Left ventricle myocardium inferior (tissue), 1 donor: ENCODE data around the gene NKX6-2. TPM values are rescaled to one million over a fixed set of nuclear protein-coding genes. Genes with fewer than 3 reads are reported as not detected.

Source experiments
- DNase-seq: peaks from one replicate; pipeline ENCODE4 v3.0.0-alpha.2; 2020
- H3K27ac ChIP-seq: fragments of 200-600 bp; replicated peaks from 2 replicates; pipeline ENCODE4 v1.8.0; 2021
- H3K27me3 ChIP-seq: fragments of 200-600 bp; 2 replicates; pipeline ENCODE4 v1.8.0; 2021; ENCODE audit warnings: low read depth
- H3K36me3 ChIP-seq: fragments of 200-600 bp; 2 replicates; pipeline ENCODE4 v1.8.0; 2021
- H3K4me1 ChIP-seq: fragments of 200-600 bp; 2 replicates; pipeline ENCODE4 v1.8.0; 2021
- H3K4me3 ChIP-seq: fragments of 200-600 bp; 2 replicates; pipeline ENCODE4 v1.8.0; 2021; ENCODE audit warnings: mild to moderate bottlenecking, moderate library complexity
- H3K9me3 ChIP-seq: fragments of 200-600 bp; replicated peaks from 2 replicates; pipeline ENCODE4 v1.8.0; 2021
- CTCF ChIP-seq: fragments of 200-600 bp; IDR thresholded peaks from 2 replicates; pipeline ENCODE4 v1.8.0; 2021; ENCODE audit warnings: antibody characterized with exemption, mild to moderate bottlenecking, borderline replicate concordance
- intact Hi-C: fragments of 100-400 bp; cut with micrococcal nuclease; formaldehyde crosslinking; loops from one replicate; pipeline ENCODE4 v1.11.0; 2022
- total RNA-seq: library from RNA; stranded (reverse); fragmentation: NEBNext Ultra II Directional; extraction: Animal tissue kit (Norgen Biotek cat#: 25700); gene quantifications from one replicate; pipeline ENCODE4 v1.2.1, GENCODE V29; 2021
- donor health status: DM: no; HTN: yes; CAD: no; lungs with severe emphysema.

The NKX6-2 gene
- total RNA-seq, 1 donor from 2014 or later = not detected

- Histone ChIP-seq H3K27ac (no peak overlapping the region), H3K4me3 (no peak overlapping the region), H3K9me3 (peaks cover 4% of the 10 kb centered on the region), H3K27me3 (no peaks in the 10 kb centered on the region), H3K4me1 (no peaks in the 10 kb centered on the region), H3K36me3 (peaks cover 58% of the 10 kb centered on the region)
- TF ChIP-seq CTCF = no peak
- DNase-seq = no peak
- intact Hi-C loops = no loop called here
Measured at GRCh38 chr10:132758865-132759264, 27.1 kb downstream of the NKX6-2 start.

GRCh38 chr10:132757171-132757570 lies 28.8 kb downstream of the NKX6-2 start:
- no peak overlapping the region for H3K4me3 ChIP-seq
- no peaks in the 10 kb centered on the region for H3K27me3 ChIP-seq
- peaks cover 4% of the 10 kb centered on the region for H3K9me3 ChIP-seq
- no peak for DNase-seq
- intact Hi-C loops = no loop called here
- no peak for TF ChIP-seq CTCF
- no peak overlapping the region for H3K27ac ChIP-seq
- no peaks in the 10 kb centered on the region for H3K4me1 ChIP-seq
- H3K36me3 ChIP-seq = peaks cover 71% of the 10 kb centered on the region

GRCh38 chr10:132756591-132756990 lies 29.4 kb downstream of the NKX6-2 start:
- Histone ChIP-seq H3K9me3 (no peaks in the 10 kb centered on the region), H3K27ac (no peak overlapping the region), H3K36me3 (peaks cover 71% of the 10 kb centered on the region), H3K4me1 (no peaks in the 10 kb centered on the region), H3K4me3 (no peak overlapping the region), H3K27me3 (no peaks in the 10 kb centered on the region)
- intact Hi-C loops = no loop called here
- no peak for DNase-seq
- no peak for TF ChIP-seq CTCF

GRCh38 chr10:132755166-132755711 lies 30.7 kb downstream of the NKX6-2 start:
- H3K27me3 ChIP-seq = no peaks in the 10 kb centered on the region
- TF ChIP-seq CTCF = no peak
- peaks cover 74% of the 10 kb centered on the region for H3K36me3 ChIP-seq
- intact Hi-C loops = no loop called here
- no peaks in the 10 kb centered on the region for H3K9me3 ChIP-seq
- DNase-seq = no peak
- no peak overlapping the region for H3K4me3 ChIP-seq
- no peaks in the 10 kb centered on the region for H3K4me1 ChIP-seq
- H3K27ac ChIP-seq = no peak overlapping the region

- H3K4me1 ChIP-seq = no peaks in the 10 kb centered on the region
- no peak overlapping the region for H3K27ac ChIP-seq
- H3K27me3 ChIP-seq = no peaks in the 10 kb centered on the region
- intact Hi-C loops = no loop called here
- DNase-seq = no peak
- no peak for TF ChIP-seq CTCF
- H3K4me3 ChIP-seq = no peak overlapping the region
- H3K9me3 ChIP-seq = no peaks in the 10 kb centered on the region
- H3K36me3 ChIP-seq = peaks cover 73% of the 10 kb centered on the region
Measured at GRCh38 chr10:132754071-132754470, 31.9 kb downstream of the NKX6-2 start.

GRCh38 chr10:132753596-132753995 lies 32.4 kb downstream of the NKX6-2 start:
- DNase-seq = no peak
- no peaks in the 10 kb centered on the region for H3K27me3 ChIP-seq
- no peak overlapping the region for H3K4me3 ChIP-seq
- H3K9me3 ChIP-seq = no peaks in the 10 kb centered on the region
- no peaks in the 10 kb centered on the region for H3K4me1 ChIP-seq
- no peak for TF ChIP-seq CTCF
- intact Hi-C loops = no loop called here
- H3K27ac ChIP-seq = no peak overlapping the region
- H3K36me3 ChIP-seq = peaks cover 68% of the 10 kb centered on the region
